HFFc6 (cell line): Measurements from ENCODE around the gene RAD21L1. TPM values are rescaled to one million over a fixed set of nuclear protein-coding genes. Genes with fewer than 3 reads are reported as not detected.

ENCODE experiments used
- DNase-seq: peaks from one replicate; pipeline ENCODE4 v3.0.0-alpha.2; 2018
- H3K27ac Mint-ChIP-seq: 2 replicates; pipeline ENCODE4 v1.8.0; 2020; ENCODE audit warnings: mild to moderate bottlenecking, mixed read lengths
- H3K27me3 Mint-ChIP-seq: 2 replicates; pipeline ENCODE4 v1.8.0; 2021; ENCODE audit warnings: mild to moderate bottlenecking, moderate library complexity, mixed read lengths; ENCODE audit not compliant: insufficient read depth
- H3K36me3 Mint-ChIP-seq: 2 replicates; pipeline ENCODE4 v1.8.0; 2021; ENCODE audit warnings: low read depth, mixed read lengths
- H3K4me1 Mint-ChIP-seq: 2 replicates; pipeline ENCODE4 v1.8.0; 2020; ENCODE audit warnings: low read depth, mixed read lengths
- H3K4me3 Mint-ChIP-seq: 2 replicates; pipeline ENCODE4 v1.8.0; 2020; ENCODE audit warnings: mild to moderate bottlenecking, moderate library complexity, mixed read lengths
- H3K9me3 Mint-ChIP-seq: 2 replicates; pipeline ENCODE4 v1.8.0; 2020; ENCODE audit warnings: mild to moderate bottlenecking, mixed read lengths
- CTCF ChIP-seq: fragments of 200-600 bp; sonication (generic); IDR thresholded peaks from 2 replicates; pipeline ENCODE4 v1.5.0; 2021; ENCODE audit warnings: antibody characterized with exemption, mild to moderate bottlenecking
- total RNA-seq, 6 experiments: library from RNA; stranded (reverse); fragmentation: NEBNext Ultra II Directional; extraction: Animal tissue kit (Norgen Biotek cat#: 25700); gene quantifications; 2 replicates in 1 of 6; 3 replicates in 5 of 6; pipeline ENCODE4 v1.2.3, GENCODE V29; 2021

RAD21L1 gene
- total RNA-seq, 6 experiments from 2014 or later = 0.35 to 0.89 (median 0.56) TPM

GRCh38 chr20:1182106-1182505, 43.7 kb upstream of the RAD21L1 start:
- no peaks in the 10 kb centered on the region for H3K36me3 Mint-ChIP-seq
- no peak overlapping the region for H3K27ac Mint-ChIP-seq
- no peaks in the 10 kb centered on the region for H3K4me1 Mint-ChIP-seq
- no peaks in the 10 kb centered on the region for H3K9me3 Mint-ChIP-seq
- H3K4me3 Mint-ChIP-seq = no peak overlapping the region
- no peak for DNase-seq
- TF ChIP-seq CTCF = no peak
- H3K27me3 Mint-ChIP-seq = peaks cover 31% of the 10 kb centered on the region

GRCh38 chr20:1183153-1183552, 42.7 kb upstream of the RAD21L1 start:
- H3K27me3 Mint-ChIP-seq = peaks cover 31% of the 10 kb centered on the region
- DNase-seq = no peak
- no peak for TF ChIP-seq CTCF
- H3K4me3 Mint-ChIP-seq = no peak overlapping the region
- no peak overlapping the region for H3K27ac Mint-ChIP-seq
- no peaks in the 10 kb centered on the region for H3K9me3 Mint-ChIP-seq
- no peaks in the 10 kb centered on the region for H3K4me1 Mint-ChIP-seq
- no peaks in the 10 kb centered on the region for H3K36me3 Mint-ChIP-seq

- no peak for DNase-seq
- Mint-ChIP-seq H3K27me3 (peaks cover 31% of the 10 kb centered on the region), H3K9me3 (no peaks in the 10 kb centered on the region), H3K4me1 (no peaks in the 10 kb centered on the region), H3K27ac (no peak overlapping the region), H3K4me3 (peak overlapping the region; percentile 22; the same call in 1 of the 2 replicates), H3K36me3 (no peaks in the 10 kb centered on the region)
- TF ChIP-seq CTCF = no peak
Measured at GRCh38 chr20:1184260-1184637, 41.6 kb upstream of the RAD21L1 start.

GRCh38 chr20:1184638-1185315, 41.1 kb upstream of the RAD21L1 start, which contains the start of gene TMEM74B:
TSS of gene TMEM74B (minus strand) at chr20:1184981. CDS start at chr20:1183801, 1,180 bp downstream.
- peaks cover 34% of the 10 kb centered on the region for H3K27me3 Mint-ChIP-seq
- DNase-seq = no peak
- H3K4me1 Mint-ChIP-seq = no peaks in the 10 kb centered on the region
- no peak for TF ChIP-seq CTCF
- peak within 1 kb of the TSS; percentile 22; the same call in 1 of the 2 replicates for H3K4me3 Mint-ChIP-seq
- no peak within 1 kb of the TSS for H3K27ac Mint-ChIP-seq
- no peaks in the 10 kb centered on the region for H3K9me3 Mint-ChIP-seq
- H3K36me3 Mint-ChIP-seq = no peaks in the 10 kb centered on the region

GRCh38 chr20:1185316-1185741, 40.5 kb upstream of the RAD21L1 start:
- DNase-seq = no peak
- TF ChIP-seq CTCF = no peak
- Mint-ChIP-seq H3K27me3 (peaks cover 36% of the 10 kb centered on the region), H3K27ac (no peak overlapping the region), H3K36me3 (no peaks in the 10 kb centered on the region), H3K4me1 (no peaks in the 10 kb centered on the region), H3K9me3 (no peaks in the 10 kb centered on the region), H3K4me3 (no peak overlapping the region)
